ENCODE results near the gene SHISAL1.

Gene SHISAL1

GRCh38 chr22:44207173-44207980 is 105.4 kb downstream of the SHISAL1 start:
- peak overlapping the region; percentile 45 for H3K27ac Mint-ChIP-seq
- H3K4me3 Mint-ChIP-seq = no peak overlapping the region
- peaks cover 16% of the 10 kb centered on the region for H3K9me3 Mint-ChIP-seq
- H3K36me3 Mint-ChIP-seq (ENCODE audit: low read depth) = no peaks in the 10 kb centered on the region
- no peak for DNase-seq
- peaks cover 23% of the 10 kb centered on the region for H3K4me1 Mint-ChIP-seq
- peaks cover 9% of the 10 kb centered on the region for H3K27me3 Mint-ChIP-seq (ENCODE audit: low read depth, poor library complexity)
- TF ChIP-seq CTCF (IDR thresholded peaks at IDR 0.05) = no peak

- Mint-ChIP-seq H3K4me3 (no peak overlapping the region), H3K36me3 (ENCODE audit: low read depth) (no peaks in the 10 kb centered on the region), H3K9me3 (peaks cover 16% of the 10 kb centered on the region), H3K27ac (no peak overlapping the region), H3K27me3 (ENCODE audit: low read depth, poor library complexity) (peaks cover 8% of the 10 kb centered on the region), H3K4me1 (peaks cover 22% of the 10 kb centered on the region)
- DNase-seq = no peak
- no peak for TF ChIP-seq CTCF (IDR thresholded peaks at IDR 0.05)
These were observed 106.1 kb downstream of the SHISAL1 start for GRCh38 chr22:44206696-44207095.

GRCh38 chr22:44206330-44206645 is 106.5 kb downstream of the SHISAL1 start:
- Mint-ChIP-seq H3K4me1 (peaks cover 18% of the 10 kb centered on the region), H3K9me3 (peaks cover 16% of the 10 kb centered on the region), H3K27me3 (ENCODE audit: low read depth, poor library complexity) (peaks cover 8% of the 10 kb centered on the region), H3K36me3 (ENCODE audit: low read depth) (no peaks in the 10 kb centered on the region), H3K27ac (no peak overlapping the region), H3K4me3 (no peak overlapping the region)
- DNase-seq = no peak
- TF ChIP-seq CTCF (IDR thresholded peaks at IDR 0.05) = no peak

GRCh38 chr22:44205516-44206329 is 107.0 kb downstream of the SHISAL1 start:
- Mint-ChIP-seq H3K4me1 (peaks cover 14% of the 10 kb centered on the region), H3K36me3 (ENCODE audit: low read depth) (no peaks in the 10 kb centered on the region), H3K27me3 (ENCODE audit: low read depth, poor library complexity) (peaks cover 8% of the 10 kb centered on the region), H3K9me3 (peaks cover 16% of the 10 kb centered on the region), H3K4me3 (no peak overlapping the region), H3K27ac (no peak overlapping the region)
- TF ChIP-seq CTCF (IDR thresholded peaks at IDR 0.05) = no peak
- no peak for DNase-seq

- H3K4me1 Mint-ChIP-seq = peaks cover 14% of the 10 kb centered on the region
These were observed 107.8 kb downstream of the SHISAL1 start for GRCh38 chr22:44204739-44205515.

More at GRCh38 chr22:44204739-44205515, 107.8 kb downstream of the SHISAL1 start:
- Mint-ChIP-seq H3K4me3 (no peak overlapping the region), H3K36me3 (ENCODE audit: low read depth) (no peaks in the 10 kb centered on the region), H3K27me3 (ENCODE audit: low read depth, poor library complexity) (peaks cover 8% of the 10 kb centered on the region), H3K27ac (no peak overlapping the region), H3K9me3 (peaks cover 12% of the 10 kb centered on the region)
- DNase-seq = no peak
- TF ChIP-seq CTCF (IDR thresholded peaks at IDR 0.05) = no peak

All from nephron progenitor cell (in vitro differentiated cells).